ENCODE results near the gene PJVK. TPM values are rescaled to one million over a fixed set of nuclear protein-coding genes. Genes with fewer than 3 reads are reported as not detected.

The PJVK gene
- polyA plus RNA-seq, 1 donor from 2014 or later: 5.5 TPM

GRCh38 chr2:178455947-178456346 is 4.8 kb downstream of the PJVK start:
- no peak for TF ChIP-seq RAD21 (conservative IDR thresholded peaks at IDR 0.05)
- H2AFZ ChIP-seq (ENCODE audit: low read depth, low read length): no peak overlapping the region
- H3K9ac ChIP-seq (ENCODE audit: low read length): no peak overlapping the region
- H3K27me3 ChIP-seq (ENCODE audit: insufficient read depth, low read depth, low read length): no peaks in the 10 kb centered on the region
- no peaks in the 10 kb centered on the region for H3K9me2 ChIP-seq (ENCODE audit: insufficient read depth, low read length)
- H3K27ac ChIP-seq (ENCODE audit: low read length): no peak overlapping the region
- H3K36me3 ChIP-seq (ENCODE audit: insufficient read depth, low read length): no peaks in the 10 kb centered on the region
- no peak overlapping the region for H3K4me2 ChIP-seq (ENCODE audit: low read length)
- no peak overlapping the region for H3K4me3 ChIP-seq (ENCODE audit: low read length)
- H3F3A ChIP-seq (ENCODE audit: insufficient read depth, low read length, poor library complexity, severe bottlenecking): no peaks in the 10 kb centered on the region
- H4K20me1 ChIP-seq (ENCODE audit: insufficient read depth): no peaks in the 10 kb centered on the region
- no peaks in the 10 kb centered on the region for H3K9me3 ChIP-seq (ENCODE audit: low read length)
- H3K79me2 ChIP-seq (replicated peaks; ENCODE audit: insufficient read depth, low read length): no peaks in the 10 kb centered on the region

- no peak overlapping the region for H3K27ac ChIP-seq (ENCODE audit: low read length)
- H3K79me2 ChIP-seq (replicated peaks; ENCODE audit: insufficient read depth, low read length): no peaks in the 10 kb centered on the region
- H3K36me3 ChIP-seq (ENCODE audit: insufficient read depth, low read length): no peaks in the 10 kb centered on the region
- H3K27me3 ChIP-seq (ENCODE audit: insufficient read depth, low read depth, low read length): no peaks in the 10 kb centered on the region
- no peak overlapping the region for H3K4me2 ChIP-seq (ENCODE audit: low read length)
- no peak overlapping the region for H3K4me3 ChIP-seq (ENCODE audit: low read length)
- TF ChIP-seq RAD21 (conservative IDR thresholded peaks at IDR 0.05) (no peak), REST (IDR thresholded peaks at IDR 0.05; ENCODE audit: borderline replicate concordance) (no peak), EP300 (conservative IDR thresholded peaks at IDR 0.05; ENCODE audit: poor library complexity, severe bottlenecking) (no peak), SMC3 (conservative IDR thresholded peaks at IDR 0.05; ENCODE audit: poor library complexity) (no peak), TAF1 (IDR thresholded peaks at IDR 0.05; ENCODE audit: low read depth) (no peak), CTCF (IDR thresholded peaks at IDR 0.05; ENCODE audit: poor library complexity, severe bottlenecking) (no peak), POLR2AphosphoS5 (IDR thresholded peaks at IDR 0.05) (no peak), MXI1 (conservative IDR thresholded peaks at IDR 0.05; ENCODE audit: poor library complexity, severe bottlenecking) (no peak), EZH2 (IDR thresholded peaks at IDR 0.05; ENCODE audit: borderline replicate concordance, insufficient read depth, low read length, poor library complexity, severe bottlenecking) (no peak)
- no peaks in the 10 kb centered on the region for H3K9me3 ChIP-seq (ENCODE audit: low read length)
- H4K20me1 ChIP-seq (ENCODE audit: insufficient read depth): no peaks in the 10 kb centered on the region
- no peaks in the 10 kb centered on the region for H3F3A ChIP-seq (ENCODE audit: insufficient read depth, low read length, poor library complexity, severe bottlenecking)
- no peaks in the 10 kb centered on the region for H3K9me2 ChIP-seq (ENCODE audit: insufficient read depth, low read length)
- H2AFZ ChIP-seq (ENCODE audit: low read depth, low read length): no peak overlapping the region
- H3K9ac ChIP-seq (ENCODE audit: low read length): no peak overlapping the region
Observed at GRCh38 chr2:178457390-178457886, 6.3 kb downstream of the PJVK start.

All from neural cell (in vitro differentiated cells).